Psoas muscle (tissue), 8 donors: ENCODE measurements around the gene BBX. TPM values are rescaled to one million over a fixed set of nuclear protein-coding genes. Genes with fewer than 3 reads are reported as not detected.

Experiments used
- ATAC-seq, 4 donors: fragments of 200-7000 bp; cut with Tn5 transposase; one replicate each; pipeline ENCODE4 v1.9.1; 2020; ENCODE audit warnings: moderate library complexity in 3 of 4, mild to moderate bottlenecking in 2 of 4
- DNase-seq, 2 donors: peaks; one replicate each; pipeline ENCODE4 v3.0.0-alpha.2; 2020
- H3K27ac ChIP-seq: fragments of 200-600 bp; one replicate; pipeline ENCODE4 v1.8.0; 2022
- H3K27me3 ChIP-seq, 3 donors: fragments of 200-600 bp in 1 of 3; one replicate each; pipeline versions ENCODE4 v1.6.1 to v1.8.0; 2013 to 2022; ENCODE audit warnings: low read length in 2 of 3, mild to moderate bottlenecking in 2 of 3, moderate library complexity in 1 of 3; ENCODE audit not compliant: insufficient read depth in 3 of 3
- H3K36me3 ChIP-seq, 2 donors: fragments of 200-600 bp in 1 of 2; one replicate each; pipeline versions ENCODE4 v1.6.1 to v1.8.0; 2013 to 2022; ENCODE audit warnings: low read depth in 1 of 2, mild to moderate bottlenecking in 1 of 2, moderate library complexity in 1 of 2; ENCODE audit not compliant: insufficient read depth in 1 of 2
- H3K4me1 ChIP-seq: fragments of 200-600 bp; one replicate; pipeline ENCODE4 v1.8.0; 2022
- H3K4me3 ChIP-seq: fragments of 200-600 bp; one replicate; pipeline ENCODE4 v1.8.0; 2022; ENCODE audit warnings: mild to moderate bottlenecking
- H3K9me3 ChIP-seq: fragments of 200-600 bp; one replicate; pipeline ENCODE4 v1.8.0; 2022
- WGBS, 3 donors: extraction: QIAGEN DNeasy Blood & Tissue Kit; methylation state at CpG; one replicate each; pipeline versions ENCODE4 v1.1.6 to v1.1.7; 2013; 5-methylcytosine and 5-hydroxymethylcytosine counted together
- intact Hi-C, 2 donors: fragments of 100-400 bp; cut with DNase I; formaldehyde crosslinking; loops; one replicate each; pipeline versions ENCODE4 v1.11.0 to v1.14.2; 2022
- long read RNA-seq, 2 donors: library from polyadenylated mRNA; unstranded; transcript quantifications; one replicate each; pipeline ENCODE4 v2.0.0, GENCODE V29; 2021
- polyA plus RNA-seq, 3 donors: library from polyadenylated mRNA; stranded (reverse); fragments of 200-250 nt; gene quantifications; one replicate each; pipeline ENCODE4 v1.2.3, GENCODE V29; 2013
- total RNA-seq, 4 donors: library from RNA; stranded (reverse); fragmentation: NEBNext Ultra II Directional in 2 of 4; extraction: Animal tissue kit (Norgen Biotek cat#: 25700) in 2 of 4; gene quantifications; one replicate each; pipeline versions ENCODE4 v1.2.1 to v1.2.4, GENCODE V29; 2021 to 2023
- TF ChIP-seq, protein P1 (sequence below): fragments of 200-600 bp; IDR thresholded peaks from one replicate; pipeline ENCODE4 v1.8.0; 2022; ENCODE audit warnings: antibody characterized with exemption
- donor health status: healthy with polysubstance abuse.
- donor health status: DM: no; HTN: no; CAD: no; lungs with moderate emphysema.
- donor health status: Bipolar disorder and iron deficiency.
- donor health status: healthy.
- donor health status: DM: yes; HTN: yes; CAD: no.
- donor health status: DM: no; HTN: no; CAD: no.
- donor health status: DM: no; HTN: no; CAD: no.
- donor health status: DM: yes; HTN: yes; CAD: no.

The BBX gene
- total RNA-seq: 10 to 100 TPM; 16.2 to 30.4 (median 24.6) TPM
- polyA plus RNA-seq: 10 to 100 TPM in 1 of 3 donors, 1 to 10 TPM in 2; 2.2 to 13.2 (median 3.5) TPM
- long read RNA-seq, donor 1, partial matches to known transcripts: 7 of 16 reads
- long read RNA-seq, donor 1, other reads (novel, unspliced or antisense): 9 of 16 reads
- long read RNA-seq, donor 2, partial matches to known transcripts: 9 of 15 reads
- long read RNA-seq, donor 2, other reads (novel, unspliced or antisense): 6 of 15 reads

DNA sequence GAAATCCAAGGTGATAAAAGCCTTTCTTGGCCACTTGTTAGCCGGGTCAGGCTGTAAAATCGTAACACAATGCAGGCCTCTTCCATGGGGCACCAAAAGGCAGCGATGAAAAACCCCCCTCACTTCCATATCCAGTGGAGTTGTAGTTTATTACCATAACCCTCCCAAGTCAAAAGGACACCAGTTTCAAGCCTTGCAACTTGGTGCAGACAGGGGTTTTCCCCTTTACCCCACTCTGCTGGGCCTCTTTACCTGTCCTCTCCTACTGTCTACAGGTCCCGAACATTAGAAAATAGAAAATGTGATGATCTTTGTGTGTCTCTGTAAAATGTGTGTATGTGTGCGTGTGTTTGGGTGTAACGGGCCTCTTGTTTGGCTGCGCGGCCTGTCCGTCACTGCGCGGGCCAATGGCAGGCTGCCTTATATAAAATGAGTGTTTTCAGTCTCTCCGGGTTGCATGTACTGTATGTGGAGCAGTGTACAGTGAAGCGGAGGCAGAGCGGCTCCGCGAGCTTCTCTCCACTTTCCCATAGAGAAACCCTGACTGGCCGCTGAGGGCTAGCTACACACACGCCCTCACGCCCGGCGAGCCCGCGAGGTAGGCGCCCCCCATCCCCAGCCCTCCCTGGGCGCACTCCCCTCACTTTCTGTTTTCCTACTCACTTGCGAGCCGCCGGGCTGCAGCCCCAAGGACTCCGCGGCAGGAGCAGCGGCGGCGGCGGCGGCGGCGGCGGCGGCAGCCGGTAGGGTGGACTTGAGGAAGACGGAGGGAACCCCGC lies at the start of gene BBX:
Gene BBX, plus strand, starts transcription at position 453 of the 779 bp plus-strand sequence. CDS start 187,499 bp downstream, outside the sequence.
- Histone ChIP-seq H3K27ac (peak within 1 kb of the TSS; percentile 80), H3K9me3 (no peaks in the 10 kb centered on the region), H3K4me3 (peak within 1 kb of the TSS; percentile 95), H3K4me1 (peaks cover 14% of the 10 kb centered on the region), H3K36me3 (peaks cover 0 to 4% of the 10 kb centered on the region in 2 donors), H3K27me3 (no peaks in the 10 kb centered on the region)
- DNase-seq (peak; percentile 93), ATAC-seq (peak; percentile 93 to 97 (median 97))
- TF ChIP-seq, protein P1, sequence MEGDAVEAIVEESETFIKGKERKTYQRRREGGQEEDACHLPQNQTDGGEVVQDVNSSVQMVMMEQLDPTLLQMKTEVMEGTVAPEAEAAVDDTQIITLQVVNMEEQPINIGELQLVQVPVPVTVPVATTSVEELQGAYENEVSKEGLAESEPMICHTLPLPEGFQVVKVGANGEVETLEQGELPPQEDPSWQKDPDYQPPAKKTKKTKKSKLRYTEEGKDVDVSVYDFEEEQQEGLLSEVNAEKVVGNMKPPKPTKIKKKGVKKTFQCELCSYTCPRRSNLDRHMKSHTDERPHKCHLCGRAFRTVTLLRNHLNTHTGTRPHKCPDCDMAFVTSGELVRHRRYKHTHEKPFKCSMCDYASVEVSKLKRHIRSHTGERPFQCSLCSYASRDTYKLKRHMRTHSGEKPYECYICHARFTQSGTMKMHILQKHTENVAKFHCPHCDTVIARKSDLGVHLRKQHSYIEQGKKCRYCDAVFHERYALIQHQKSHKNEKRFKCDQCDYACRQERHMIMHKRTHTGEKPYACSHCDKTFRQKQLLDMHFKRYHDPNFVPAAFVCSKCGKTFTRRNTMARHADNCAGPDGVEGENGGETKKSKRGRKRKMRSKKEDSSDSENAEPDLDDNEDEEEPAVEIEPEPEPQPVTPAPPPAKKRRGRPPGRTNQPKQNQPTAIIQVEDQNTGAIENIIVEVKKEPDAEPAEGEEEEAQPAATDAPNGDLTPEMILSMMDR: no peak
- 0 to 1% (median 0%) methylated on average over 40 to 42 of the region's 42 CpGs for WGBS, 3 donors
- intact Hi-C loops: loop anchor here (2.0 to 5.0 kb wide), 3 partner anchors 90 to 285 kb away; no protein-coding TSS in a partner anchor

DNA sequence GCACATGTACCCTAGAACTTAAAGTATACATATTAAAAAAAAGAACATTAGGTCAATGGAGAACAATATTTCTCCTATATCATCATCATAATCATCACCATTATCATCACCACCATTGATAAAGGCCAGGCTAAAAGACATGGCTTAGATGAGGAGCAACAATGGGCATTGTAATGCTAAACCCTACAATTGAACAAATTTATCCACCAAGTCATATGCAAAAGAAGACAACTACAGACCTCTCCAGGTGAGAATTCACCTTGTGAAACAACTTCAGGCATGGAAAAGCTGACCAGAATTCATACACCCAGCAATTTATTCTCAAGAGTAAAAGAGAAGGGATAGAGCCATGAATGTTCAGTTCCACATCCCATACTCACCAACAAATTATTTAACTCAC lies 46.3 kb upstream of the BBX start:
- intact Hi-C loops: no loop called here
- no peak for ATAC-seq
- no peak for DNase-seq

DNA sequence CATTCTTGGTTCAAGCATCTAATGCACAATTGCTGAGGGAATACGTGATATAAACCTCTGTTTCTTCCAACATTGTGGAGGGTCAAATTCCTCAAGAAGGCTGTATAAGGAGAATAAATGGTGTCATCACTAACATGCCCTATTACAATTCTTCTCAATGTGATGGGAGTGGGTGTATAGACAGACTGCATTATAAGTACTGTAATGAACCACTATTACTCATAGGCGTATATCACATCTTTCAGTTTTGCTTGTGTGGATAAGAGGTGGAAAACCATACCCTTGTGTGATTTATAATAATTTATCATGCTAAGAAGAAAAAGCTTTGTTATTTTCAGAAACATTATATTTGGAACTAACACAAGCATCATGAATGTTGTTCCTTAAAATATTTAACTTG lies 35.3 kb upstream of the BBX start:
- no peak overlapping the region for H3K4me3 ChIP-seq
- no peaks in the 10 kb centered on the region for H3K27me3 ChIP-seq
- ATAC-seq: no peak
- WGBS, 3 donors: 90 to 99% (median 94%) methylated on average over 2 of the region's 2 CpGs
- no peak overlapping the region for H3K27ac ChIP-seq
- TF ChIP-seq, protein P1: no peak
- intact Hi-C loops: no loop called here
- H3K9me3 ChIP-seq: no peaks in the 10 kb centered on the region
- no peak for DNase-seq
- H3K36me3 ChIP-seq: no peaks in the 10 kb centered on the region
- no peaks in the 10 kb centered on the region for H3K4me1 ChIP-seq

More for the DNA sequence above, 46.3 kb upstream of the BBX start:
- H3K9me3 ChIP-seq: no peaks in the 10 kb centered on the region
- no peaks in the 10 kb centered on the region for H3K27me3 ChIP-seq
- H3K4me3 ChIP-seq: no peak overlapping the region
- TF ChIP-seq, protein P1: no peak
- H3K4me1 ChIP-seq: no peaks in the 10 kb centered on the region
- no peaks in the 10 kb centered on the region for H3K36me3 ChIP-seq
- no peak overlapping the region for H3K27ac ChIP-seq

DNA sequence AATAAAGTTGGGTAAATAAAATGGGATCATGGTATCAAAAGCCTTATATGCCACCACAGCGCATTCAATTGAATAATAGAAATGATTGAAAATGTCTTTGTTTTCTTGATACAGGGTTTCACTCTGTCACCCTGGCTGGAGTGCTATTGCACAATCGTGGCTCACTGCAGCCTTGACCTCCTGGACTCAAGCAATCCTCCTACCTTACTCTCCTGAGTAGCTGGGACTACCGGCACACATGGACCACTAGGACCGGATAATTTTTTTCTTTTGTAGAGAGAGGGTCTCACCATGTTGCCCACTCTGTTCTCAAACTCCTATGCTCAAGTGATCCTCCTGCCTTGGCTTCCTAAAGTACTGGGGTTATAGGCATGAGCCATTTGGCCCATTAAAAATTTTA lies 33.8 kb upstream of the BBX start:
- Histone ChIP-seq H3K27ac (no peak overlapping the region), H3K4me1 (no peaks in the 10 kb centered on the region), H3K27me3 (no peaks in the 10 kb centered on the region), H3K9me3 (no peaks in the 10 kb centered on the region), H3K4me3 (no peak overlapping the region), H3K36me3 (no peaks in the 10 kb centered on the region)
- 81 to 92% (median 91%) methylated on average over 4 of the region's 4 CpGs for WGBS, 3 donors
- DNase-seq (no peak), ATAC-seq (no peak)
- TF ChIP-seq, protein P1: no peak
- intact Hi-C loops: no loop called here
